ENCODE results near the gene ATP2B1. TPM values are rescaled to one million over a fixed set of nuclear protein-coding genes. Genes with fewer than 3 reads are reported as not detected.

ATP2B1 gene
- total RNA-seq, 1 experiment from 2014 or later = 20.6 TPM

DNA sequence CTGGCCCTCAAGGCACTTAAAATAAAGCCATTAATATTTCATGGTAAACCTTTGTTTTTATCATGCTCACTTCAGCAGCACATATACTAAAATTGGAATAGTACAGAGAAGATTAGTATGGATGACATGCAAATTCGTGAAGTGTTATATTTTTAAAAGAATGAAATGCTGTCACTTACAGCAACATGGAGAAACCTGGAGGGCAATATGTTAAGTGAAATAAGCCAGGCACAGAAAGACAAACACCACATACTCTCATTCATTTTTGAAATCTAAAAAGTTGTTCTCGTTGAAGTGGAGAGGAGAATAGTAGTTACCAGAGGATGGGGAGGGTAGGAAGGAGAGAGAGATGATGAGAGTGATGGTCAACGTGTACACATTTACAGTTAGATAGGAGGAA, 45.4 kb upstream of the ATP2B1 start:
- H4K8ac ChIP-seq (replicated peaks; ENCODE audit: insufficient read length, low read depth, low read length) = no peak overlapping the region

More for the DNA sequence above, 45.4 kb upstream of the ATP2B1 start:
- Histone ChIP-seq H3K79me1 (ENCODE audit: insufficient read depth, low read depth, low read length, poor library complexity, severe bottlenecking) (no peaks in the 10 kb centered on the region), H3T11ph (ENCODE audit: low read length) (no peak overlapping the region), H3K23me2 (ENCODE audit: insufficient read length, low read depth, low read length, poor library complexity, severe bottlenecking) (no peaks in the 10 kb centered on the region), H2BK120ac (ENCODE audit: low read depth, low read length, poor library complexity, severe bottlenecking) (no peak overlapping the region), H3K27ac (ENCODE audit: insufficient read length, low read depth, low read length) (no peak overlapping the region), H3K14ac (ENCODE audit: insufficient read depth, low read length) (no peak overlapping the region), H3K27me3 (ENCODE audit: insufficient read depth, low read length) (no peaks in the 10 kb centered on the region), H2BK5ac (ENCODE audit: insufficient read length, low read length) (no peak overlapping the region), H3K79me2 (ENCODE audit: insufficient read depth, low read length) (no peaks in the 10 kb centered on the region), H3K4me1 (ENCODE audit: insufficient read depth, low read length) (no peaks in the 10 kb centered on the region), H2AFZ (ENCODE audit: low read length) (no peak overlapping the region), H2BK12ac (ENCODE audit: insufficient read length, low read depth, low read length) (no peak overlapping the region), H3K23ac (ENCODE audit: insufficient read length, low read depth, low read length) (no peak overlapping the region), H3K56ac (ENCODE audit: insufficient read length, low read depth, low read length) (no peak overlapping the region), H3K4me2 (ENCODE audit: insufficient read depth, insufficient read length, low read length) (no peak overlapping the region), H2BK20ac (ENCODE audit: low read depth, low read length, poor library complexity, severe bottlenecking) (no peak overlapping the region), H4K91ac (ENCODE audit: insufficient read length, low read depth, low read length) (no peak overlapping the region), H4K20me1 (ENCODE audit: control insufficient read depth, insufficient read depth, insufficient read length) (no peaks in the 10 kb centered on the region), H3K18ac (ENCODE audit: insufficient read length, low read depth, low read length) (no peak overlapping the region), H2AK5ac (ENCODE audit: insufficient read length, low read length) (no peak overlapping the region), H2BK15ac (ENCODE audit: low read depth, low read length) (no peak overlapping the region), H3K9me3 (ENCODE audit: control insufficient read depth, low read depth, low read length) (no peaks in the 10 kb centered on the region), H4K5ac (ENCODE audit: insufficient read length, low read depth, low read length) (no peak overlapping the region), H3K4ac (ENCODE audit: low read depth, low read length) (no peak overlapping the region), H3K9ac (ENCODE audit: extremely low read depth, insufficient read length, low read length) (no peak overlapping the region)
- WGBS (ENCODE audit: extremely low coverage, insufficient read length, low lambda C conversion rate) = no CpG with 5 or more reads among the region's 3 CpGs
- no peak for DNase-seq
- Mint-ChIP-seq H3K27me3 (ENCODE audit: low read depth) (no peaks in the 10 kb centered on the region), H3K9me3 (no peaks in the 10 kb centered on the region; a peak in 1 of 5 replicates), H3K4me3 (no peak overlapping the region), H3K4me1 (no peaks in the 10 kb centered on the region), H3K36me3 (ENCODE audit: insufficient read depth in 1 of 3, low read depth in 3 of 3) (no peaks in the 10 kb centered on the region), H3K27ac (no peak overlapping the region)
- TF ChIP-seq, protein P1, sequence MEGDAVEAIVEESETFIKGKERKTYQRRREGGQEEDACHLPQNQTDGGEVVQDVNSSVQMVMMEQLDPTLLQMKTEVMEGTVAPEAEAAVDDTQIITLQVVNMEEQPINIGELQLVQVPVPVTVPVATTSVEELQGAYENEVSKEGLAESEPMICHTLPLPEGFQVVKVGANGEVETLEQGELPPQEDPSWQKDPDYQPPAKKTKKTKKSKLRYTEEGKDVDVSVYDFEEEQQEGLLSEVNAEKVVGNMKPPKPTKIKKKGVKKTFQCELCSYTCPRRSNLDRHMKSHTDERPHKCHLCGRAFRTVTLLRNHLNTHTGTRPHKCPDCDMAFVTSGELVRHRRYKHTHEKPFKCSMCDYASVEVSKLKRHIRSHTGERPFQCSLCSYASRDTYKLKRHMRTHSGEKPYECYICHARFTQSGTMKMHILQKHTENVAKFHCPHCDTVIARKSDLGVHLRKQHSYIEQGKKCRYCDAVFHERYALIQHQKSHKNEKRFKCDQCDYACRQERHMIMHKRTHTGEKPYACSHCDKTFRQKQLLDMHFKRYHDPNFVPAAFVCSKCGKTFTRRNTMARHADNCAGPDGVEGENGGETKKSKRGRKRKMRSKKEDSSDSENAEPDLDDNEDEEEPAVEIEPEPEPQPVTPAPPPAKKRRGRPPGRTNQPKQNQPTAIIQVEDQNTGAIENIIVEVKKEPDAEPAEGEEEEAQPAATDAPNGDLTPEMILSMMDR (conservative IDR thresholded peaks at IDR 0.05) = no peak
